Esophagus squamous epithelium (tissue), 5 donors: Measurements from ENCODE around the gene RBMS3. TPM values are rescaled to one million over a fixed set of nuclear protein-coding genes. Genes with fewer than 3 reads are reported as not detected.

Experiments used
- DNase-seq: peaks from one replicate; lab custom pipeline; 2025; lab: John Stamatoyannopoulos, UW
- H3K27ac ChIP-seq, 4 donors: fragments of 200-600 bp; sonication (generic); one replicate each; pipeline ENCODE4 v1.5.1; 2016 to 2019; ENCODE audit warnings: mild to moderate bottlenecking in 1 of 4
- H3K27me3 ChIP-seq, 4 donors: fragments of 200-600 bp; sonication (generic); 1 replicate in 3 of 4; 2 replicates in 1 of 4; pipeline versions ENCODE4 v1.5.1 to v1.6.0; 2017 to 2021; ENCODE audit warnings: antibody characterized with exemption in 1 of 4
- H3K36me3 ChIP-seq, 3 donors: fragments of 200-600 bp; sonication (generic); one replicate each; pipeline ENCODE4 v1.5.1; 2016 to 2019
- H3K4me1 ChIP-seq, 3 donors: fragments of 200-600 bp; sonication (generic); one replicate each; pipeline ENCODE4 v1.5.1; 2017 to 2019
- H3K4me3 ChIP-seq, 4 donors: fragments of 200-600 bp; sonication (generic); 1 replicate in 3 of 4; 2 replicates in 1 of 4; pipeline ENCODE4 v1.5.1; 2016 to 2019; ENCODE audit warnings: mild to moderate bottlenecking in 2 of 4, moderate library complexity in 1 of 4
- H3K9me3 ChIP-seq, 3 donors: fragments of 200-600 bp; sonication (generic); one replicate each; pipeline ENCODE4 v1.5.1; 2016 to 2019
- POLR2A ChIP-seq, 4 donors: fragments of 450-650 bp; IDR thresholded peaks; one replicate each; pipeline ENCODE4 v1.6.1; 2017; ENCODE audit warnings: antibody characterized with exemption in 4 of 4, mild to moderate bottlenecking in 4 of 4, moderate library complexity in 3 of 4
- WGBS, 2 donors: methylation state at CpG; one replicate each; pipeline ENCODE4 v1.1.5; 2018; 5-methylcytosine and 5-hydroxymethylcytosine counted together
- intact Hi-C: fragments of 100-400 bp; cut with DNase I; formaldehyde crosslinking; loops from one replicate; pipeline ENCODE4 v1.15.0; 2022
- total RNA-seq, 4 donors: library from RNA; depleted of rRNA; stranded (reverse); fragments of >200 nt; gene quantifications; one replicate each; pipeline ENCODE4 v1.1.0, GENCODE V29; 2016
- TF ChIP-seq, protein P1 (sequence below), 6 experiments: fragments of 450-650 bp in 4 of 6; fragments of 200-600 bp in 2 of 6; sonication (generic) in 2 of 6; IDR thresholded peaks; one replicate each; pipeline ENCODE4 v1.5.1; 2016 to 2019; ENCODE audit warnings: antibody characterized with exemption in 6 of 6, mild to moderate bottlenecking in 4 of 6, moderate library complexity in 4 of 6
- donor health status: DM: yes; HTN: yes; CAD: no.

The RBMS3 gene
- total RNA-seq, 4 donors from 2014 or later, result 0.57 to 35.7 (median 6.1) TPM

DNA sequence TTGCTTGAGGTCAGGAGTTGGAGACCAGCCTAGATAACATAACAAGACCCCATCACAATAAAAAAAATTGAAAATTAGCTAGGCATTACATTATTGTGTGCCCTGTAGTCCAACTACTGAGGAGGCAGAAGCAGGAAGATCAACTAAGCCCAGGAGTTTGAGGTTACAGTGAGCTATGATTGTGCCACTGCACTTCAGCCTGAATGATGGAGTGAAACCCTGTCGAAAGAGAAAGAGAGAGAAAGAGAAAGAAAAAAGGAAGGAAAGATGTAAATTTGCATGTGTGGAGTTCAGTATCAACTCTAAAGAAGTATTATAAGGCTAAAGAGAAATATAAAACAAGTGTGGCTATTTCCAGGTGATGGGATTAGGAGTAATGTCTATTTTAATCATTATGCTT lies 661.4 kb downstream of the RBMS3 start:
- Histone ChIP-seq H3K27me3 (no peaks in the 10 kb centered on the region), H3K4me1 (peaks cover 0 to 5% (median 0%) of the 10 kb centered on the region in 3 donors), H3K9me3 (no peaks in the 10 kb centered on the region), H3K36me3 (no peaks in the 10 kb centered on the region), H3K27ac (no peak overlapping the region), H3K4me3 (no peak overlapping the region)
- no peak for TF ChIP-seq POLR2A (IDR thresholded peaks at IDR 0.05)
- TF ChIP-seq, protein P1, sequence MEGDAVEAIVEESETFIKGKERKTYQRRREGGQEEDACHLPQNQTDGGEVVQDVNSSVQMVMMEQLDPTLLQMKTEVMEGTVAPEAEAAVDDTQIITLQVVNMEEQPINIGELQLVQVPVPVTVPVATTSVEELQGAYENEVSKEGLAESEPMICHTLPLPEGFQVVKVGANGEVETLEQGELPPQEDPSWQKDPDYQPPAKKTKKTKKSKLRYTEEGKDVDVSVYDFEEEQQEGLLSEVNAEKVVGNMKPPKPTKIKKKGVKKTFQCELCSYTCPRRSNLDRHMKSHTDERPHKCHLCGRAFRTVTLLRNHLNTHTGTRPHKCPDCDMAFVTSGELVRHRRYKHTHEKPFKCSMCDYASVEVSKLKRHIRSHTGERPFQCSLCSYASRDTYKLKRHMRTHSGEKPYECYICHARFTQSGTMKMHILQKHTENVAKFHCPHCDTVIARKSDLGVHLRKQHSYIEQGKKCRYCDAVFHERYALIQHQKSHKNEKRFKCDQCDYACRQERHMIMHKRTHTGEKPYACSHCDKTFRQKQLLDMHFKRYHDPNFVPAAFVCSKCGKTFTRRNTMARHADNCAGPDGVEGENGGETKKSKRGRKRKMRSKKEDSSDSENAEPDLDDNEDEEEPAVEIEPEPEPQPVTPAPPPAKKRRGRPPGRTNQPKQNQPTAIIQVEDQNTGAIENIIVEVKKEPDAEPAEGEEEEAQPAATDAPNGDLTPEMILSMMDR (IDR thresholded peaks at IDR 0.05), result no peak
- intact Hi-C loops, result no loop called here
- DNase-seq, result no peak
- 86 to 87% methylated on average over 1 of the region's 1 CpG for WGBS, 2 donors

DNA sequence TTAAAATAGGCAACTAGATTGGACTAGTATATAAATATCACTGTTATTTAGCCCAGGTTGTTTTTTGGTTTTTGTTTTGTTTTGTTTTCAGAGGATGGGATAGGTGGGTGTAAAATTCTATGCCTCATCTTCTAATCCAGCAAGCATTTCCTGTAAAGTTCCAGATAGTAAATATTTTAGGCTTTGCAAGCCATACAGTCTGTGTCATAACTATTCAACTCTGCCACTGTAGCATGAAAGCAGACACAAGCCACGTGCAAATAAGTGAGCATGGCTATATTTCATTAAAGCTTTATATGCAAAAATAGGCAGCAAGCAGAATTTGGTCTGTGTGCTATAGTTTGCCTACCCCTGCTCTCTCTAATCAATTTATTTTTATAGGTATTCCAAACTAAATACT lies 668.3 kb downstream of the RBMS3 start:
- no peaks in the 10 kb centered on the region for H3K9me3 ChIP-seq
- no peaks in the 10 kb centered on the region for H3K36me3 ChIP-seq
- TF ChIP-seq POLR2A (IDR thresholded peaks at IDR 0.05), result no peak
- TF ChIP-seq, protein P1 (IDR thresholded peaks at IDR 0.05), result no peak
- DNase-seq, result no peak
- intact Hi-C loops, result no loop called here
- no peak overlapping the region for H3K27ac ChIP-seq
- H3K4me3 ChIP-seq, result no peak overlapping the region
- no peaks in the 10 kb centered on the region for H3K4me1 ChIP-seq
- H3K27me3 ChIP-seq, result no peaks in the 10 kb centered on the region
- WGBS, 2 donors, result 19 to 25% methylated on average over 1 of the region's 1 CpG

DNA sequence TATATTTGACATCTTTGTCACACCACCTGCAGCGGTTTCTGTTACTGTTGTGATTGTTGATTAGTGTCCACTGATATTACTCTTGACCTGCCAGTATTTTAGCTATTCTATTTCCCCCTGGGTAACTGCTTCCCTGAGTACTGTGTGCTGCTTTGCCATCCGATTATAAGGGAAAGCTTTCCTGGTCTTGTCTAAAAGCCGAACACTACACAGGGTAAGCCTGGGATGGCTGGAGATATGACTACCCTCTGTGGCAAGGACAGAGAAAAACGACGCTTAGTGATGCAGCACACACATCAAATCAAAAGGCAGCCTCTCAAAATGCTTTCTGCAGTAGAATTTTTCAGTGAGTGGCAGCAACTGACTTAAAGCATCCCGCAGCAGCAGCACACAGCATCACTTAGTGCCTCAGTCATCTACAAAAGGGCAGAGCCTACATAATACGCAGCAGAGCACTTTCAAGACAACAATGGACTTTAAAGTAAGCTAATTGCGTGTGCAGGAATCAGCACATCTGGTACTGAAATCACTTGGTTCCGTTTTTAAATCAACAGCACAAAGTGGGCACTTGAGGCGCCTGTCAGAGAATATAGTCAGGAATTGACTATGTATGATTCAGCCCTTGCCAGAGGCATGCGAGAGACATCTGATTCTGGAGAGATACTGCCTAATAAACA lies 669.2 kb downstream of the RBMS3 start:
- intact Hi-C loops, result no loop called here
- WGBS, 2 donors, result 81 to 90% methylated on average over 9 to 10 of the region's 11 CpGs

DNA sequence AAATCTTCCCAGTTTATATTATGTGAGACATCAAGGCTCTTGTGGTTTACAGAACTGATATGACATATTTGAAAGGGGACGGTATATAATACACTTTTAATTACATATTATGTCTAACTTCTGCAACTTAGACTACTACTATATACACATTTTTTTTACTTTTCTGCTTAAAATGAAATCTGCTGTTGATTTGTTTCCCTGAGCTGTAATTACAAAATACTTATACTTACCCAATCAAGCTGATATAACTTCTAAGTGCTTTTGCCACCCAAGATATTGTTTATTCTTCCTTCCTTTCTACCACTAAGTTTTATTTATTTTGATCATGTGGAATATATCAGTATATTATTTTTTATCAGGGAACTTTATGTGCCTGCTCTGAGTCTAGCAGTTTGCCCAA lies 671.6 kb downstream of the RBMS3 start:
- Histone ChIP-seq H3K27ac (no peak overlapping the region), H3K4me3 (no peak overlapping the region), H3K27me3 (no peaks in the 10 kb centered on the region), H3K36me3 (no peaks in the 10 kb centered on the region), H3K9me3 (no peaks in the 10 kb centered on the region), H3K4me1 (no peaks in the 10 kb centered on the region)
- WGBS, 2 donors, result 83 to 87% methylated on average over 1 of the region's 1 CpG
- intact Hi-C loops, result no loop called here
- DNase-seq, result no peak
- no peak for TF ChIP-seq POLR2A (IDR thresholded peaks at IDR 0.05)
- TF ChIP-seq, protein P1 (IDR thresholded peaks at IDR 0.05), result no peak

More for the DNA sequence above, 669.2 kb downstream of the RBMS3 start:
- TF ChIP-seq, protein P1 (IDR thresholded peaks at IDR 0.05), result no peak
- TF ChIP-seq POLR2A (IDR thresholded peaks at IDR 0.05), result no peak
- no peaks in the 10 kb centered on the region for H3K36me3 ChIP-seq
- H3K27ac ChIP-seq, result no peak overlapping the region
- no peaks in the 10 kb centered on the region for H3K4me1 ChIP-seq
- no peak overlapping the region for H3K4me3 ChIP-seq
- H3K9me3 ChIP-seq, result no peaks in the 10 kb centered on the region
- DNase-seq, result no peak
- H3K27me3 ChIP-seq, result no peaks in the 10 kb centered on the region

DNA sequence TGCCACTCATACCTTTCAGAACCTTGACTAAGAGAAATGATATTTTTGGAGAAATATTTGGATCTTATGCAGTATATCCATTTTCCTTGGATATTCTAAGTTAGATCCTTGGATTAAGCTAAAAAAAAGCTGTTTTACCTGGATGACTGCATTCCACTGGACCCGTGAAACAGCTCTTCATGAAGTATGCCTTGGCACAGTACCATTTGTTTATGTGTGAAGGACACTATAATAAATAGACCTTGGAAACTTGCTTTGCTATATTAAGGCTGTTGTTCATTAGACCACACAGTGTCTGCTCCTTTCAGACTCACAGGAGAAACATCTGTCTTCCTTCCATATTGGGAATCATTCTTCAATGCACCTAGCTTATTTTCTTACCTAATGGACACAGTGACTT lies 674.5 kb downstream of the RBMS3 start:
- Histone ChIP-seq H3K36me3 (no peaks in the 10 kb centered on the region), H3K9me3 (no peaks in the 10 kb centered on the region), H3K4me3 (no peak overlapping the region), H3K27me3 (no peaks in the 10 kb centered on the region), H3K4me1 (no peaks in the 10 kb centered on the region), H3K27ac (no peak overlapping the region)
- TF ChIP-seq, protein P1 (IDR thresholded peaks at IDR 0.05), result no peak
- TF ChIP-seq POLR2A (IDR thresholded peaks at IDR 0.05), result no peak
- DNase-seq, result no peak
- intact Hi-C loops, result no loop called here
- 13 to 21% methylated on average over 1 of the region's 1 CpG for WGBS, 2 donors
